ENCODE results near the gene MRPS18C.
A peak's percentile ranks its signal among the peaks of the same experiment; 100 is the strongest.
"Not testable (repeated sequence)": the region's sequence is repeated elsewhere in the genome, so short reads cannot be mapped to it uniquely, and the experiment has no call there.

MRPS18C gene

GRCh38 chr4:83501671-83502070 lies 45.8 kb downstream of the MRPS18C start:
- DNase-seq: not testable (repeated sequence)

- peak; percentile 47 for DNase-seq
Observed at GRCh38 chr4:83503974-83504373, 48.1 kb downstream of the MRPS18C start.

GRCh38 chr4:83504503-83504902 lies 48.6 kb downstream of the MRPS18C start:
- DNase-seq: no peak

- DNase-seq: no peak
Observed at GRCh38 chr4:83504996-83505395, 49.1 kb downstream of the MRPS18C start.

GRCh38 chr4:83509156-83509585 lies 53.3 kb downstream of the MRPS18C start:
- DNase-seq: peak; percentile 65

GRCh38 chr4:83510442-83510841 lies 54.6 kb downstream of the MRPS18C start:
- DNase-seq: no peak
